ENCODE results near the gene KRTAP10-3. TPM values are rescaled to one million over a fixed set of nuclear protein-coding genes. Genes with fewer than 3 reads are reported as not detected.

The KRTAP10-3 gene
- total and polyA plus RNA-seq, 2 of the 13 experiments (the other 11 are each of a cell fraction or from before 2014, with no cell fraction given), result not detected

DNA sequence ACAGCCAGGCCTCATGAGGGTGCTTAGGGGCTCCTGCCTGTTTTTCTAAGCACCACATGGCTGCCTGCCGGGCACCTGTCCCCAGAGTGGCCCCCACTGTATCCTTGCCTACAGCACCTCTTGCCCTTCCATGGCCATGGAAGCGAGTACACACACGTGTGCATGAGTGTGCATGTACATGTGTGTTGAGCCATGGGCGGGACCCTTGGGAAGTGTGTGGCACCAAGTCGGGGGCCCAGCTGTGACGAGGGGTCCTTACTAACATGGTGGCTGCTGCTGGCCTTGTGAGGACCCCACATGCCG is 44.4 kb downstream of the KRTAP10-3 start:
- POLR2A ChIA-PET, result interaction anchor here (1.2 to 3.8 kb wide), 3 partner anchors 8 to 399 kb away, joined by 4 to 49 read pairs (median 4); no protein-coding TSS in a partner anchor
- 88% methylated on average over 3 of the region's 7 CpGs for WGBS (ENCODE audit: low lambda C conversion rate)

More for the DNA sequence above, 44.4 kb downstream of the KRTAP10-3 start:
- no peak for ATAC-seq
- CTCF ChIA-PET (ENCODE audit: low intra/inter-chr PET ratio, low total read pairs), result no interaction called here
- H3K27me3 ChIP-seq (ENCODE audit: control insufficient read depth in 1 of 2, insufficient read depth in 2 of 2, low read length in 2 of 2), result no peaks in the 10 kb centered on the region
- no peak for TF ChIP-seq TAF1 (CRISPR knock-in tag; IDR thresholded peaks at IDR 0.05)
- TF ChIP-seq KAT7 (CRISPR knock-in tag; IDR thresholded peaks at IDR 0.05; ENCODE audit: borderline replicate concordance), result no peak
- TF ChIP-seq FOXK1 (CRISPR knock-in tag; IDR thresholded peaks at IDR 0.05; ENCODE audit: borderline replicate concordance, low read depth), result no peak
- TF ChIP-seq HNRNPL (IDR thresholded peaks at IDR 0.05; ENCODE audit: low read depth, low read length), result 0 out of 2 replicates have a peak, but pooled peaks have one; percentile 9
- TF ChIP-seq ZBTB3 (CRISPR knock-in tag; IDR thresholded peaks at IDR 0.05; ENCODE audit: borderline replicate concordance, low read depth), result no peak
- TF ChIP-seq NR2C2 (CRISPR knock-in tag; IDR thresholded peaks at IDR 0.05; ENCODE audit: borderline replicate concordance), result no peak
- no peak for TF ChIP-seq ZFAT (CRISPR knock-in tag; conservative IDR thresholded peaks at IDR 0.05)
- peak; percentile 27; the same call in 1 of the 2 replicates for TF ChIP-seq POLR2AphosphoS2 (IDR thresholded peaks at IDR 0.05; ENCODE audit: low read depth, low read length)
- no peak for TF ChIP-seq MED1 (CRISPR knock-in tag; IDR thresholded peaks at IDR 0.05)
- TF ChIP-seq, protein P1, sequence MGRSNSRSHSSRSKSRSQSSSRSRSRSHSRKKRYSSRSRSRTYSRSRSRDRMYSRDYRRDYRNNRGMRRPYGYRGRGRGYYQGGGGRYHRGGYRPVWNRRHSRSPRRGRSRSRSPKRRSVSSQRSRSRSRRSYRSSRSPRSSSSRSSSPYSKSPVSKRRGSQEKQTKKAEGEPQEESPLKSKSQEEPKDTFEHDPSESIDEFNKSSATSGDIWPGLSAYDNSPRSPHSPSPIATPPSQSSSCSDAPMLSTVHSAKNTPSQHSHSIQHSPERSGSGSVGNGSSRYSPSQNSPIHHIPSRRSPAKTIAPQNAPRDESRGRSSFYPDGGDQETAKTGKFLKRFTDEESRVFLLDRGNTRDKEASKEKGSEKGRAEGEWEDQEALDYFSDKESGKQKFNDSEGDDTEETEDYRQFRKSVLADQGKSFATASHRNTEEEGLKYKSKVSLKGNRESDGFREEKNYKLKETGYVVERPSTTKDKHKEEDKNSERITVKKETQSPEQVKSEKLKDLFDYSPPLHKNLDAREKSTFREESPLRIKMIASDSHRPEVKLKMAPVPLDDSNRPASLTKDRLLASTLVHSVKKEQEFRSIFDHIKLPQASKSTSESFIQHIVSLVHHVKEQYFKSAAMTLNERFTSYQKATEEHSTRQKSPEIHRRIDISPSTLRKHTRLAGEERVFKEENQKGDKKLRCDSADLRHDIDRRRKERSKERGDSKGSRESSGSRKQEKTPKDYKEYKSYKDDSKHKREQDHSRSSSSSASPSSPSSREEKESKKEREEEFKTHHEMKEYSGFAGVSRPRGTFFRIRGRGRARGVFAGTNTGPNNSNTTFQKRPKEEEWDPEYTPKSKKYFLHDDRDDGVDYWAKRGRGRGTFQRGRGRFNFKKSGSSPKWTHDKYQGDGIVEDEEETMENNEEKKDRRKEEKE (IDR thresholded peaks at IDR 0.05), result no peak
- TF ChIP-seq ZFY (CRISPR knock-in tag; IDR thresholded peaks at IDR 0.05), result no peak
- TF ChIP-seq ZNF331 (CRISPR knock-in tag; IDR thresholded peaks at IDR 0.05), result no peak
- no peak for TF ChIP-seq ZNF446 (CRISPR knock-in tag; IDR thresholded peaks at IDR 0.05)
- TF ChIP-seq CENPX (CRISPR knock-in tag; IDR thresholded peaks at IDR 0.05), result no peak
- TF ChIP-seq HDAC6 (IDR thresholded peaks at IDR 0.05; ENCODE audit: low read depth, low read length), result no peak
- no peak for TF ChIP-seq FOXM1 (CRISPR knock-in tag; IDR thresholded peaks at IDR 0.05)
- peak; percentile 59 for TF ChIP-seq AGO1 (IDR thresholded peaks at IDR 0.05; ENCODE audit: low read depth, low read length, poor library complexity, severe bottlenecking)
- peak; percentile 38 for TF ChIP-seq AGO2 (optimal IDR thresholded peaks at IDR 0.05; ENCODE audit: low read depth, low read length)
- TF ChIP-seq PAWR (CRISPR knock-in tag; IDR thresholded peaks at IDR 0.05; ENCODE audit: borderline replicate concordance), result no peak
- no peak for TF ChIP-seq ZNF629 (CRISPR knock-in tag; conservative IDR thresholded peaks at IDR 0.05)
- in situ Hi-C loops (cut with HindIII; ENCODE audit: extremely low pct_ligation_motif_present, low pct_unique_long_range_greater_than_20kb) (no loop called here), intact Hi-C loops (cut with micrococcal nuclease; ENCODE audit: unreplicated experiment) (loop anchor here (2.0 to 5.0 kb wide), 2 partner anchors 228 to 279 kb away; no protein-coding TSS in a partner anchor)
- H3K4me2 ChIP-seq (ENCODE audit: low read depth, low read length), result no peak overlapping the region
- no peaks in the 10 kb centered on the region for H3K79me2 ChIP-seq (ENCODE audit: insufficient read depth, low read length)
- no peaks in the 10 kb centered on the region for H4K20me1 ChIP-seq (ENCODE audit: insufficient read depth, low read length)
- no peak overlapping the region for H3K27ac ChIP-seq (ENCODE audit: extremely low read length, insufficient read depth, low read length)
- H2AFZ ChIP-seq (ENCODE audit: low read length), result no peak overlapping the region
- no peak for DNase-seq (ENCODE audit: low spot score)
- BruUV-seq (replicated peaks), result no TSS peak
- H3K4me1 ChIP-seq (ENCODE audit: insufficient read depth, low read length), result peaks cover 67% of the 10 kb centered on the region
- FAIRE-seq, result no peak
- no peaks in the 10 kb centered on the region for H3K9me3 ChIP-seq (ENCODE audit: low read length)
- H3K4me3 ChIP-seq (replicated peaks in 1 of 3; ENCODE audit: insufficient read depth in 1 of 3, low read depth in 2 of 3, low read length in 3 of 3), result no peak overlapping the region
- peaks cover 10 to 11% of the 10 kb centered on the region in 2 experiments; a peak in 4 of 5 replicates for H3K36me3 ChIP-seq (replicated peaks in 1 of 2; ENCODE audit: control insufficient read depth in 1 of 2, insufficient read depth in 2 of 2, low read length in 2 of 2)
- H3K9ac ChIP-seq (ENCODE audit: insufficient read depth, low read depth, low read length), result no peak overlapping the region
